GM19193 (cell line): ENCODE data around the gene NUP133.

Source experiments
- POLR2A ChIP-seq: IDR thresholded peaks from 4 replicates; pipeline ENCODE4 v1.6.1; 2011; ENCODE audit not compliant: insufficient read depth, insufficient read length; ENCODE audit errors: extremely low read depth

NUP133 gene

GRCh38 chr1:229461032-229461668, 47.0 kb downstream of the NUP133 start:
- no peak for TF ChIP-seq POLR2A

DNA sequence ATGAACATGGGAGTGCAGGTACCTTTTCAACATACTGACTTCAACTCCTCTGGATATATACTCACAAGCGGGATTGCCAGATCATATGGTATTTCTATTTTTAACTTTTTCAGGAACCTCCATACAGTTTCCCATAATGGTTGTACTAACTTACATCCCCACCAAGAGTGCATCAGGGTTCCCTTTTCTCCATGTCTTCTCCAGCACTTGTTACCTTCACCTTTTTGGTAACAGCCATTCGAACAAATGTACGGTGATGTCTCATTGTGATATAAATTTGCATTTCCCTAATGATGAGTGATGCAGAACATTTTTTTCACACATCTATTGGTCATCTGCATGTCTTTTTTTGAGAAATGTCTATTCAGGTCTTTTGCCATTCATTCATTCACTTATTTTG, 48.3 kb downstream of the NUP133 start:
- TF ChIP-seq POLR2A: no peak

GRCh38 chr1:229457436-229457835, 50.7 kb downstream of the NUP133 start:
- no peak for TF ChIP-seq POLR2A

- no peak for TF ChIP-seq POLR2A
Measured at GRCh38 chr1:229456016-229456415, 52.1 kb downstream of the NUP133 start.

- no peak for TF ChIP-seq POLR2A
Measured at GRCh38 chr1:229454056-229454455, 54.1 kb downstream of the NUP133 start.

DNA sequence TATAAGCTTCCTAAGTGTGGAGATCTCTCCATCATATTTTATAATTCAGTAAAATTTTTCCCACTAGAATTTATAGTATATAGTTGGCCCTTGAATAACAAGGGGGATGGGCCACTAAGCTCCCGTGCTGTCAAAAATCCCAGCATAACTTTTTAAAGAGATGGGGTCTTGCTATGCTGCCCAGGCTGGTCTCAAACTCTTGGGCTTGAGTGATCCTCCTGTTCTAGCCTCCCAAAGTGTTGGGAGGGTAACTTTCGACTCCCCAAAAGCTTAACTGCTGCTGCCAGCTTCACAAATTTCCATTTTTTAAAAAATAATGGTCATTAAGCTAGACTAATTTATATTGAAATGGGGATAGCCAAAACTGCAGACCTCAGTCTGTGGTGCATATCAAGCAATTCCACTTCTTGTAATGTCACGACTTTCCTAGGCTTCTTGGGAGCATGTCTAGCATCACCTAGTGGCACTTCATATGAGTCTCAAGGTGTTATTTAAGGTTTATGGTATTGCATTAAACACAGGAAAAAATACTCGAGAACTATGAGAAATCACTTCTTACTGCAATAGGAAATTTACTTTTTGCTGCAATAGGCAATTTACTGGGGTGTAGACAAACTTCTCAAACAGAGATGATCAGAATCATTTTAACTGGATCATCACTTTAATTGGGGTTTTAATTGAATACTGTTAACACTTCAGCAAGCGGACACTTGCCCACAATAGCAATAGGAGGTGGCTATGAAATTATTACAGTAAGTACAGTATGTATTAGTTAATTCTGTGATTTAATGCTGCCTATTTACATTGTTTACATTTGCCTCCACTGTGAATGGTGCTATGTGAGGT, 55.0 kb downstream of the NUP133 start:
- TF ChIP-seq POLR2A: no peak

- no peak for TF ChIP-seq POLR2A
Measured at GRCh38 chr1:229448845-229449244, 59.3 kb downstream of the NUP133 start.

- TF ChIP-seq POLR2A: no peak
Measured at GRCh38 chr1:229448354-229448753, 59.8 kb downstream of the NUP133 start.

- no peak for TF ChIP-seq POLR2A
Measured at GRCh38 chr1:229447809-229448252, 60.3 kb downstream of the NUP133 start.

DNA sequence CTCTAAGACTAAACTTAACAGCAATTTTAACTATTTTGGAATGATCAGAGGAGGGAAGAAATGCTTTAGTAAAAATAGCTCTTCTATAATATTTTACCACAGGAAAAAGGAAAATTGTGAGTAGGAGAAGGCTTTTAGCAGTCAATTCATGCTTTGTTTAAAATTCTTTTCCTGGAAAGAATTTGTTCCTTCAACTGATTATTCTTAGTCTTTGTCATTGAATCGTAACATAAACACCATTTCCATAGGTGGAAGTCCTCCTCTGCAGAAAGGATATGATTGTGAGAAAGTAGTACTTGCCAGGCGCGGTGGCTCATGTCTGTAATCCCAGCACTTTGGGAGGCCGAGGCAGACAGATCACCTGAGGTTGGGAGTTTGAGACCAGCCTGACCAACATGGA, 62.3 kb downstream of the NUP133 start:
- TF ChIP-seq POLR2A: no peak

- no peak for TF ChIP-seq POLR2A
Measured at GRCh38 chr1:229440851-229441537, 67.1 kb downstream of the NUP133 start.

GRCh38 chr1:229438021-229438420, 70.1 kb downstream of the NUP133 start:
- TF ChIP-seq POLR2A: no peak

- TF ChIP-seq POLR2A: no peak
Measured at GRCh38 chr1:229437443-229437842, 70.7 kb downstream of the NUP133 start.

GRCh38 chr1:229436201-229436600, 71.9 kb downstream of the NUP133 start:
- no peak for TF ChIP-seq POLR2A

DNA sequence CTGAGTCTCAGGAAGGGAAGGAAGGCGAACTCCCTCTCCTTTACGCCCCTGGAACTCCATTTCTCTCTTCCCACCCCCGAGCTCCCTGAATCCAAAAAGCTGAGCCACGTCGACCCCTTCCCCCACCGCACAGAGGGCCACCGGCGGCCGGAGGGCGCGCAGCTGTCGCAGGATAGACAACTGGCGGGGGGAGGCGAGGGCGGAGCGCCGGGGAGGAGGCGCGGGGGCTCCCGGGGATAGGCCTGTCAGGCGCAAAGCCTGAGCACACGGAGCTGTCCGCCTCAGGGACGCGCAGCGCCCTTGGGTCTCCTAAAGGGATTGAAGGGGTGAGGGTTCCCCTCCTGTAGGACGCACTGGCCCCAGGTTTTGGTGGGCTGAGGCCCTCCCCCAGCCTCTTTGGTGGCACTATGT, 73.5 kb downstream of the NUP133 start:
- no peak for TF ChIP-seq POLR2A
